Progenitor cell of endocrine pancreas (in vitro differentiated cells): ENCODE results near the gene CNTN5. TPM values are rescaled to one million over a fixed set of nuclear protein-coding genes. Genes with fewer than 3 reads are reported as not detected.

ENCODE experiments used
- DNase-seq: peaks from one replicate; pipeline ENCODE4 v3.0.0; 2021; ENCODE audit warnings: low spot score; ENCODE audit not compliant: unreplicated experiment
- H3K27ac Mint-ChIP-seq: 2 replicates; pipeline ENCODE4 v1.8.0; 2021; ENCODE audit warnings: mild to moderate bottlenecking, moderate library complexity, mixed read lengths
- H3K27me3 Mint-ChIP-seq: 2 replicates; pipeline ENCODE4 v1.8.0; 2021; ENCODE audit warnings: mixed read lengths
- H3K36me3 Mint-ChIP-seq: 2 replicates; pipeline ENCODE4 v1.8.0; 2022; ENCODE audit warnings: mixed read lengths; ENCODE audit not compliant: insufficient read depth
- H3K4me1 Mint-ChIP-seq: 2 replicates; pipeline ENCODE4 v1.8.0; 2021; ENCODE audit warnings: low read depth, mixed read lengths
- H3K4me3 Mint-ChIP-seq: 2 replicates; pipeline ENCODE4 v1.8.0; 2021; ENCODE audit warnings: low read depth, mild to moderate bottlenecking, moderate library complexity, mixed read lengths
- H3K9me3 Mint-ChIP-seq: 2 replicates; pipeline ENCODE4 v1.8.0; 2021; ENCODE audit warnings: low read depth, mixed read lengths
- CTCF ChIP-seq: fragments of 200-600 bp; sonication (generic); IDR thresholded peaks from one replicate; pipeline ENCODE4 v1.5.0; 2021; ENCODE audit warnings: antibody characterized with exemption, mild to moderate bottlenecking; ENCODE audit not compliant: unreplicated experiment
- total RNA-seq: library from RNA; stranded (reverse); gene quantifications from 2 replicates; pipeline ENCODE4 v1.2.1, GENCODE V29; 2021

Gene CNTN5
- total RNA-seq, 1 donor from 2014 or later = 0.50 TPM

GRCh38 chr11:100214791-100215190, 1194.0 kb downstream of the CNTN5 start:
- Mint-ChIP-seq H3K27me3 (no peaks in the 10 kb centered on the region), H3K36me3 (no peaks in the 10 kb centered on the region), H3K4me3 (no peak overlapping the region), H3K9me3 (no peaks in the 10 kb centered on the region), H3K27ac (no peak overlapping the region), H3K4me1 (peaks cover 2% of the 10 kb centered on the region)
- TF ChIP-seq CTCF = no peak
- no peak for DNase-seq

- DNase-seq = no peak
- Mint-ChIP-seq H3K9me3 (no peaks in the 10 kb centered on the region), H3K4me3 (no peak overlapping the region), H3K36me3 (no peaks in the 10 kb centered on the region), H3K4me1 (peaks cover 6% of the 10 kb centered on the region), H3K27ac (no peak overlapping the region), H3K27me3 (no peaks in the 10 kb centered on the region)
- TF ChIP-seq CTCF = no peak
These were observed 1200.1 kb downstream of the CNTN5 start for GRCh38 chr11:100220801-100221200.

- no peaks in the 10 kb centered on the region for H3K9me3 Mint-ChIP-seq
- no peak for TF ChIP-seq CTCF
- no peaks in the 10 kb centered on the region for H3K27me3 Mint-ChIP-seq
- H3K4me1 Mint-ChIP-seq = peaks cover 6% of the 10 kb centered on the region
- H3K27ac Mint-ChIP-seq = no peak overlapping the region
- H3K4me3 Mint-ChIP-seq = no peak overlapping the region
- no peak for DNase-seq
- no peaks in the 10 kb centered on the region for H3K36me3 Mint-ChIP-seq
These were observed 1201.0 kb downstream of the CNTN5 start for GRCh38 chr11:100221791-100222190.

GRCh38 chr11:100224541-100225034, 1203.8 kb downstream of the CNTN5 start:
- H3K4me1 Mint-ChIP-seq = peaks cover 6% of the 10 kb centered on the region
- no peak for DNase-seq
- no peaks in the 10 kb centered on the region for H3K27me3 Mint-ChIP-seq
- no peak overlapping the region for H3K27ac Mint-ChIP-seq
- H3K9me3 Mint-ChIP-seq = no peaks in the 10 kb centered on the region
- no peak for TF ChIP-seq CTCF
- H3K4me3 Mint-ChIP-seq = no peak overlapping the region
- H3K36me3 Mint-ChIP-seq = no peaks in the 10 kb centered on the region

- no peaks in the 10 kb centered on the region for H3K27me3 Mint-ChIP-seq
- no peaks in the 10 kb centered on the region for H3K4me1 Mint-ChIP-seq
- no peak for DNase-seq
- no peak for TF ChIP-seq CTCF
- no peaks in the 10 kb centered on the region for H3K36me3 Mint-ChIP-seq
- no peak overlapping the region for H3K27ac Mint-ChIP-seq
- peaks cover 4% of the 10 kb centered on the region for H3K9me3 Mint-ChIP-seq
- H3K4me3 Mint-ChIP-seq = no peak overlapping the region
These were observed 1208.3 kb downstream of the CNTN5 start for GRCh38 chr11:100229086-100229485.
